Hematopoietic multipotent progenitor cell treated with erythropoietin and hydrocortisone succinate and interleukin-3 and kit ligand, for 6 days (in vitro differentiated cells): ENCODE data around the gene AP3B1.

Experiments
- DNase-seq: peaks from one replicate; pipeline ENCODE4 v3.0.0-alpha.2; 2015

Gene AP3B1

DNA sequence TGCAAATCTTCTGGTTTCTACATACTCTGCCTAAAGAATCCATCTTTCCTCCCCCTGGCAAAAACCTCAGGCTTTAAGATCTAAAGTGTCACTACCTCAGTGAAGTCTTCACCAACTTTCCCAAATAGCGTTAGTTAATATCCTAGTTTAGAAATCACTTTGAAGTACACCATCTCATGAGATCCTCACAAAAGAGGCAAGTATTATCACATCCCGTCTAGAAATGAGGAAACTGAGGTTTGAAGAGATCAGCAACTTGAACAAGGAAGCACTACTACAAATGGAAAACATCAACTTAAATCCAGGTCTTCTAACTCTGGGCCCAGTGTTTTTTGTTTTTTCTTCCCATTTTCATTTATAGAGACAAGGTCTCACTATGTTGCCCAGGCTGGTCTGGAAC is 4.6 kb downstream of the AP3B1 start:
- no peak for DNase-seq

DNA sequence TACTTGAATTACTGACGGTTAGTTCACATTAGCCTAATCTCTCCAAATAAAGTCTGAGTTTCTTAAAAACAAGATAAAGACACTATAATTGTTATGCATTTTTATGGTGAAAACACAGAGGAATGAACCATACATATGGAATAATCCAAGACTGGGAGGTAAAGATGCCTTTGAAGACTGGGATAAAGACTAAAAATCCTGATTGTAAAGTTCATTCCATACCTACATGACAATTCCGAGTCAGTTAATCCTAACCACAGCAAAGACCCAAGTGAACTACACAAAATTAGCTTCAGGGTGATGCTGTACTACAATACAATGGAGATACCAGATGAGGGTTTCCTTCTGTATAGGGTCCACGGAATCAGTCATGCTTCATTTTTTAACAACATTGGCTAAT is 6.3 kb downstream of the AP3B1 start:
- DNase-seq: no peak

DNA sequence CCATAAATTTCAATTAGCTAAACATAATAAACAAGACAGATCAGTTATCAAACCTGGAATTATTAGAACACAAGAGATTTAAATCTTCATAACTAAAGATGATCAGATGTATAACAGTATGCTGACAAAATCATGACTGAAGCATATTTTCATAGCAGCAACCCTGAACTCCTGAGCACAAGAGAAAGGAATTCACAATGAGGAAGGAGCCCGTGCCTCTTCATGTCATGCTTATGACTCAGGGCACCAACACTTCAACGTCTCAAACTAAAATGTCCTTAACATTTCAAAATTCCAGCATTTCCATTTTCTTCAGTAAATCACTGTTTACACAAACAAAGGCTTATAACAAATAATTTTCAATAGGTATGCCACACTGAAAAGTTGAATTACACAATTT is 6.7 kb downstream of the AP3B1 start:
- no peak for DNase-seq

DNA sequence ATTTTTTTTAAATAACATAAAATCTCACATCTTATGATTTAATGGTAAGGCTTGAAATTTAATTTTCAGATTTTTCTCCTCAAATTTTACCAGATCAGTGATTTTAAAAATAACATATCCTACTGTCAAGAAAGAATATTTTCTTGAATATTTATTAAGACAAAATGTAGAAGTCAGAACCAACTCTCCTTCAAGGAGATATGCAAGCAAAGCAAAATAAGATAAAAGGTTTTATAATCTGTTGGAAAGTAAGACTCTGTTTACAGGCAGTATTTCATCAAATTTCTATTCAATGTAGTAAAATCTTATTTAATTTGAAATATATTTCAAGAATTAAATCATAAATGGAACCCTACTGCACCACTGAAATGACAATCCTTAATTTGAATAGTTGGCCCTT is 7.3 kb downstream of the AP3B1 start:
- DNase-seq: no peak

DNA sequence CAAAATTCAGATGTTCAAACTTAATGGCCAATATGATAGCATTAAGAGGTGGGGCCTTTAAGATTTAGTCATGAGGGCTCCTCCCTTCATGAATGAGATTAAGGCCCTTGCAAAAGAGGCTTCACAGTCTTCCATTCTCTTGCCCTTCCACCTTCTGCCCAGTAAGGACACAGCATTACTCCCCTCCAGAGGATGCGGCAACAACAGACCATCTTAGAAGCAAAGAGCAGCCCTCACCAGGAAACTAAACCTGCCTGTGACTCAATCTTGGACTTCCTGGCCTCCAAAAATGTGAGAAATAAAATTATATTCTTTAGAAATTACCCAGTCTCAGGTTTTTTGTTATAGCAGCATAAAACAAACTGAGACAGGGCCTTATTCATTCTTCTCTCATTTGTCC is 8.2 kb downstream of the AP3B1 start:
- peak; percentile 49 for DNase-seq

DNA sequence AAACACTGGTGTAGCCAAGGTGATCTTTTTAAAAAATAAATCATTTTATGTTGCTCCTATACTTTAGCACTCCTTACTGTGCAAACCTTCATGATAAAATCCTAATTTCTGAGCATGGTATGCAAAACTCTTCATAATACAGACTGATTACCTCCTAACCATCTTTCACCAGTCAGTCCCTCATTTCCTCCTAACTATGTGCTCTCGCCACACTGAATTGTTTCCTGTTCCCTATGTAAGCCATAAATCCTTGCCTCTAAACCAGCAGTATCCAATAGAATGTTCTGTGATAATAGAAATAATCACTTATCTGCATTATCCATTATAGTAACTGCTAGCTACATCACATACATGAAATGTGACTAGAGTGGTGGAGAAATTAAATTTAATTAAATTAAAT is 10.7 kb downstream of the AP3B1 start:
- DNase-seq: no peak

DNA sequence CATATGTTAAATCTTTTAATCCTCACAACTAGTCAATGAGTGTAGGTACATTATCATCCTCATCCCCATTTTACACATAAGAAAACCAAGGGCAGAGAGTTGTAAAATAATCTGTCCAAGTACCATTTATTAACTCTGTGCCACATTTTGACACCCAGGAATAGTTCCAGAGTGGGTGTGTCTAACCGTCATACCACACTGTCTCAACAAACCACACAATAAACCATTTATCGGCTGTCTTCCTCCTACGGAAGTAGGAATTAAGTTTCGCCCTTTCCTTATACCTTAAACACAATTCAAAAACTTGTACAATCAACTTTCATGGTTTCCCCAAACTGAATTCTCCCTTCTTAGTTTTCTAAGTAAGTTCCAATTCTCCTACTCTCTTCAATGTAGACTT is 11.4 kb downstream of the AP3B1 start:
- no peak for DNase-seq

DNA sequence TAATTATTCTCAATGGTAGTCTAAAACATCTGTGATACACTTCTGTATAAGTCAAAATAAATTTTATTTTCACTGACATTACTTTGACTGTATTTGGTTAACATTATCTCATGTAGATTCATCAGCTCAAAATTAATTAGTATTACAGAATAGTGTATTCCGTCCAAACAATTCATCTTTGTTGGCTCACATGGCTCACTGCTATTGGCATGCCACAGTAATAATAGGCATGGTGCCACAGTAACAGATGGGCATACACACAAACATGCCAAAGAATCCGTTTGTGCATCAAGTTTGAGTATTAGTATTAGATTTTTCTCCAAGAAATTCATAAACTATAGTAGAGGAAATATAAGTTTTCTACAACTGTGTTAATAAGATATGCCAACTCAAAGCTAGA is 14.2 kb downstream of the AP3B1 start:
- no peak for DNase-seq

DNA sequence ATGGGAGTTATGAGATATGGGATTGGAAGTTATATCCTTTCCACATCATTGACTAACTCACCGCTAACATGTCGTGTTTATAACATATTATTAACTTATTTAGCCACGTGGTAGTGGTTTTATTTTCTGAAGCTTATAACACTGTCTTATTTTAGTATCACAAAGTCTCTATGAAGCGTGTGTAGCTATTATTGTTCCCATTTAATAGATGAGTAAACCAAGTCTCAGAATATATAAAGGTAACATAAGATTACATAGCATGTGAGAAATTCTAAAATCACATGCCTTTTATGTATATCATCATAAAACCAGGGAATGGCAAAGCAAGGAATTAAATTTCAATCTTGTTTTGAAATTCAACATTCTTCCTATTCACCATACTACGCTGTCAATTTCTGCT is 15.3 kb downstream of the AP3B1 start:
- no peak for DNase-seq

DNA sequence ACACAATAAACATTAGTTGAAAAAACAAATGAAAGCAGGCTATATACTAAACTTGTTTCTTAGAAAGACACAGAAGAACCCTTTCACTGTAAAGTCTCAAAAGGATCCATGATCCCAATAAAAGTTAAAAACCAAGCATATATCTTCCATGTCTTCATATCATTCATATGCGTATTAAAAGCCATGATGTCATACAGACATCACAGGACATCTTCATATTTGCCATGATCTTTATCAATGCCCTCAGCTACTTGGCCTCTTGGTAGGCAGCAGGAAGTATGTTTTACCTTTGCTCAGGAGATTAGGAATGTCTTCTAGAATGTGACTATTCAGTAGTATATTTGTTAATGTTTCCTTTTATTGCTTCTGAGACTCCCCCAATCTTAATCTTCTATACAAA is 16.8 kb downstream of the AP3B1 start:
- DNase-seq: no peak

DNA sequence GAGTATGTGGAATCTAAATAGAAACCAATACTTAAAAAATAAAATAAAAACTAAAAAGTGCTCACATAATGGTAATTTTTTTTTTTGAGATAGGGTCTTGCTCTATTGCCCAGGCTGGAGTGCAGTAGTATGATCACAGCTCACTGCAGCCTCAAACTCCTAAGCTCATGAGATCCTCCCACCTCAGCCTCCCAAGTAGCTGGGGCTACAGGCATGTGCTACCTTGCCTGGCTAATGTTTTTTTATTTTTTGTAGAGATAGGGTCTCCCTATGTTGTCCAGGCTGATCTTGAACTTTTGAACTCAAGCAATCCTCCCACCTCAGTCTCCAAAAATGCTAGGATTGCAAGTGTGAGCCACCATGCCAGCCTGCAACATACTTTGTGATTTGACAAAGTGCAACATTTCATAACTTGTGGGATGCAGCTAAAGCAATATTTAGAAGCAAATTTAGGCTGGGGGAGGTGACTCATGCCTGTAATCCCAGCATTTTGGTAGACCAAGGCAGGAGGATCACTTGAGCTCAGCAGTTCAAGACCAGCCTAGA is 18.4 kb downstream of the AP3B1 start:
- no peak for DNase-seq

DNA sequence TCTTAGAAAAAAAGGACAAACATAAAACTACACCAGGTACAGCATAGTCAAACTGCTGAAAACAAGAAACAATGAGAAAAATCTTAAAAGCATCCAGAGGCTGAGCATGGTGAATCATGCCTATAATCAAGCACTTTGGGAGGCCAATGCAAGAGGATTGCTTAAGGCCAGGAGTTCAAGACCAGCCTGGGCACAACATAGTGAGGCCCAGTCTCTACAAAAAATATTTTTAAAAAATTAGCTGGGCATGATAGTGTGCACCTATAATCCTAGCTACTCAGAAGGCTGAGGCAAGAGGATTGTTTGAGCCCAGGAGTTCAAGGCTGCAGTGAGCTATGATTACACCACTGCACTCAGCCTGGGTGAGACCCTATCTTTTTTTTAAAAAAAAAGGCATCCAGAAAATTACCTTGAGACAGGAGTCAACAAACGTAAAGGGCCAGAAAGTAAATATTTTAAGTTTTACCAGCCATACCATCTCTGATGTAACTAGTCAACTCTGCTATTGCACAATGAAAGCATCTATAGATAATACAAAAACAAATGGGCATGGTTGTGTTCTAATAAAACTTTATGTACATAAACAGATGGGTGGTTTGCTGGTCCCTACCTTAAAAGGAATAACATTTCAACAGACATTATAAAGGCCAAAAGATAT is 19.8 kb downstream of the AP3B1 start:
- DNase-seq: no peak

DNA sequence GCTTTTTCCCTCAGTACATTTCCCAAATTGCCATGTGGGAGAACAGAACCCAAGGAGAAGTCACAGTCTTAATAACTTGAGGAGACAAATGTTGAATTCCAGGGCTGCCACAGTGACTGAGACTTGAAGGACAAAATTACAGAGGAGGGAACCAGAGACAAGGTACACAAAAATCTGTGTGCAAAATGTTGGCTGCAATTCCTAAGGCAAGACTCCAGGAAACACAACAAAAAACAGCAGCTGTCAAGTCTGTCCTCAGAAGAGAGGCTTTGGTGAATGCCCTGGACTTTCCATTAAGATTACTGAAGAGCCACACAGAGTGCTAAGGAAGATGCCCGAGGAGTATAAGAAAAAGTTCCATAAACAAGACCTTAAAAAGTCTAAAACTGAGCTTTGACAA is 21.1 kb downstream of the AP3B1 start:
- no peak for DNase-seq

DNA sequence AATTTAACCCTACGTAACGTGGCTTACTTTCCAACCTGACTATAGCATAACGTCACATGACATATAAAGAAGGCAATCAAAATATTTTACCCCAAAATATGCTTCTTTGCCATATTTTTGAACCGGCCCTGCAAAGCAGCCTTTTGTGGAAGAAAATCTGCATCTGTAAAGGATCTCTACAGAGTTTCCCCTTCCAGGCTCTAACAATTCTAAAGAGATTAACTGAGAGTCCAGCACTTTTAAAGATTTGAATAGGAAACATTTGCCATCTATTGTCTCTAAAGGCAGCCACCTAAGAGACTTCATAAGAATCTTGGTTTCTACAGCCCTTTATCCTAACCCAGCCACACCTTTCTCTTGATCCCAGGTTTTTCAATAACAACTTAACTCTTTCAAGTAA is 22.7 kb downstream of the AP3B1 start:
- DNase-seq: no peak

DNA sequence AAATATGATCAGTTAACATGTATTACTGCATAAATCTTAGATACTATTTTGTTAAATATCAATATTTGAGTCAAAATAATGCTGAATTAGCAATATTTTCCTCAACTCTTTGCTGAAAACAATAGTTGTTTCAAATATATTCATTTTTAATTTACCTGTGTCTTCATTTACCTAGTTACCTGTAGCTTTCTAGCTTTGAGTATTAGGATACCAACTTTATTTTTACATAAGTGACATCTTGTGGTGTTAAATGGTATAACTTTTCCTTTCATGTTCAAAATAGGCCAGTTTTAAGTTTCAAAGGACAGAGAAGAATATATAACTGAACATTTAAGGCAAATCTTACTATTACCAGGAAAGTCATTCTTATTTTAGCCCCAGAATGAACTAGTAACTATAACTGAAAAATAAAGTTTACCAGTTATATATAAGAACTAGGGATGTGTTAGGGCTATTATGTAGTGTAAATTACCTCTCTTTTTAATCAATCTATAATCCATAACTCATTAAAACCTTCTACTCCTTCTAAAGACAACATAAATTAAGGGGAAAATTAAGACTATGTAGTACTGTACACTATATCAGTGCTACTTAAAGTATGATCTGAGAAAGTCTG is 25.3 kb downstream of the AP3B1 start:
- peak; percentile 48 for DNase-seq

DNA sequence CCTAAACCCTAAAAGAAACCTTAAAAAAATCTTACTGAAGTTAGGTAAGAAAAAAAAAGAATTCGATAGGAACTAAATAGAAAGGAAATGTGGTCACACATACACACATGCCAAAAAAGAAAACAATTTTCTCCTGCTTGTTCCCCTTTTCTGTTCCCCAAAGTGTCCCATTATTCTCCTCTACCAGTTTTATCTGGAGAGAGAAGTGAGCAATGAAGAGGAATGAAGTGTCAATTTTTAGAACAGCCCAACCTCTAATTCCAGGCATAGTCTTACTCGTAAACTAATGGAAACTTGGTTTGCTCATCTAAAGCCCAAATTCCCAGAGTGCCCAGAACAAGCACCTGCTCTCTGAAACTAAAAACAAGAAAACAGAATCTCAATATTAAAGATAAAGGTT is 26.1 kb downstream of the AP3B1 start:
- DNase-seq: no peak

DNA sequence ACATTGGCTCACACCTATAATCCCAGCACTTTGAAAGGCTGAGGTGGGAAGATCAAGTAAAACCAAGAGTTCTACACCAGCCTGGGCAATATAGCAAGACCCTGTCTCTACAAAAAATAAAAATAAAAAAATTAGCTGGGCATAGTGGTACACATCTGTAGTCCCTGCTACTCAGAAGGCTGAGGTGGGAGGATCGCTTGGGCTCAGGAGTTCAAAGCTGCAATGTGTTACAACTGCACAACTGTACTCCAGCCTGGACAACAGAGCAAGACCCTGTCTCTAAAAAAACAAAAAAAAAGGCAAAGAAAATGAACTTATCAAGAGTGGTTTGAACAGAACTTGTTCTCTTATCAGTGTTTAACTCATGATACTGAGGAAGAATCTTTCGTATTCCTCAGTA is 29.3 kb downstream of the AP3B1 start:
- DNase-seq: no peak

DNA sequence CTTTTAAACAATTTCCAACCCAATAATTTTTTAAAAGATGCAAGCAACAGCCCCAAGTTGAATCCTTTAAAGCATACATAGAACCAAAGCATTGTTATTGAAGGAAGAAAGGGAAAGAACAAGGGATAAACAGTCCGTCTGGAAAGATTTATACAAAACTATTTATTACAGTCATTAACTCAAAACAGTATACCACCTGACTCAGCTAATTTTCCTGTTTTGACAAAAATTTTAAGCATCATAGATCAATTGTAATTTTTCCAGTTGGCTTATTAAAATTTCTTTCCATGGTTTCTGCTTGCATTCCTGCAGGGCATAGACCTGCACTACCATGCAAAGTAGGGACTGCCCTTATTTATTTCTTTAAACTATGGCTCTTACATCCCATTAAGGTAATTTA is 29.9 kb downstream of the AP3B1 start:
- no peak for DNase-seq

DNA sequence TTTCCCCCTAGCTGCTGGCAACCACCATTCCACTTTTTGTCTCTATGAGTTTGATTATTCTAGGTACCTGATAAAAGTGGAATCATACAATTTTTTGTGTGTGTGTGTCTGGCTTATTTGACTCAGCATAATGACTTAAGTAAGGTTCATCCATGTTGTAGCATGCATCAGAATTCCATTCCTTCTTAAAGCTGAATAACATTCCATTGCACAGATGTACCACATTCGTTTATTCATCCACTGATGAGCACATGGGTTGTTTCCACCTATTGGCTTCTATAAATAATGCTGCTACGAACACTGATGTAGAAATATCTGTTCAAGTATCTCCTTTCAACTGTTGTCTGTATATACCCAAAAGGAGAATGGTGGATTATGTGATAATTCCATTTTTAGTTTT is 33.7 kb downstream of the AP3B1 start:
- DNase-seq: no peak

DNA sequence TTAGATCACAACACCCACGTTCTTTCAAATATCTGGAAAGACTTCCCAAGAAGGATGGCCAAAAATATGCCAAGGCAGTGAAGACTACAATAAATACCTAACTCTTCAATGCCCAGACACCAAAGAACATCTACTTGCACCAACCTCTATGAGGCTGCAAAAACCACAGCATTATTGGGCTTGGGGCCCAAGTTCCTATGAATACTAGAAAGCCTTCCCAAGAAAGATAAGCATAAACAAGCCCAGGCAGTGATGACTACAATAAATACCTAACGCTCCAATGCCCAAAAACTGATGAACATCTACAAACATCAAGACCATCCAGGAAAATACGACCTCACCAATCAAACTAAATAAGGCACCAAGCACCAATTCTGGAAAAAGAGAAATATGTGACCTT is 41.3 kb downstream of the AP3B1 start:
- no peak for DNase-seq

DNA sequence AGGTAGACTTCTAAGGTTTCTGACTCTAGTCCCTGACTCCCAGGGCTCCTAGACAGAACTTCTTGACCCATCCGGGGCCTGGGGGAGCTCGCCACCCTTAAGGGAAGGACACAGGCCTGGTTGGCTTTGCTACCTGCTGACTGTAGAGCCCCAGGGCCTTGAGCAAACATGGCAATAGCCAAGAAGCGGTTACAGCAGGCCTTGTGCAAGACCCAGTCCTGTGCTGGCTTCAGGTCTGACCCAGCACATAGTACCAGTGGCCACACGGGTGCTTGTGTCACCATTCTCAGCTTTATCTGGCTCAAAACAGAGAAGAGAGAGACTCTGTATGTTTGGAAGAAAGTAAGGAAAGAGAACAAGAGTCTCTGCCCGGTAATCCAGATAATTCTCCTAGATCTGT is 41.8 kb downstream of the AP3B1 start:
- DNase-seq: no peak

DNA sequence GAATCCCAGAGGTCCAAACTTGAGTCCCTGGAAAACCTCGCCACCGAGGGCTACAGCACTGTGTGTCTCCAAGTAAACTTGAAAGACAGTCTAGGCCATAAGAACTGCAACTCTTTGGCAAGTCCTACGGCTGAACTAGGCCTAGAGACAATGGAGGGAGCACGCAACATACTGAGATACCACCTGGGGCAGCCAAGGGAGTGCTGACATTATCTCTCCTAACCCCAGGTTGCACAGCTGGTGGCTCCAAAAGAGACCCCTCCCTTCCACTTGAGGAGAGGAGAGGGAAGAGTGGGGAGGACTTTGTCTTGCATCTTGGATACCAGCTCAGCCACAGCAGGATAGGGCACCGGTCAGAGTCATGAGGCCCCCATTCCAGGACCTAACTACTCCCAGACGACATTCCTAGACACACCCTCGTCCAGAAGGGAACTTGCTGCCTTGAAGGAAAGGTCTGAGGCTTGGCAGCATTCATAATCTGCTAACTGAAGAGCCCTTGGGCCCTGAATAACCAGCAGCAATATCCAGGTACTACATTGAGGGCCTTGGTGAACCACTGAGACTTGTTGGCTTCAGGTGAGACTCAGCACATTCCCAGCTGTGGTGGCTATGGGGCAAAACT is 42.7 kb downstream of the AP3B1 start:
- DNase-seq: no peak

DNA sequence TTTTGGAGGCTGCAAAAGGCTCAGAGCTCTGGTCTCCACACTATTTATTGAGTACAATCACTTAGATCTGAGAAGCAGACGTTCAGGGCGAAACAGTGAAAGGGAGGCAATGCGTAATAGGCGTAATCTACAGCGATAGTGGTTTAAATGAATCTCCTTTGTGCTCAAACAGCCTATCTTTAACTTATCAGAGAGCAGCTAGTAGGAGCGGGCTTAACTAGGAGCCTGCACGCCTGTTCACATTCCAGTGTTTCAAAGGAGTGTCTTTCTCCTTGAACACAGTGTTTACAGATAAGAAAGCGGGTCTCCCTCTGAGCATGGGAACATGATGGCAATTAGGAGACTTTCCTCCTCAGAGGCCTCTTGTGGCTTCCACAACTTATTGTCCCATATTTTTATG is 49.4 kb downstream of the AP3B1 start:
- DNase-seq: peak; percentile 49

DNA sequence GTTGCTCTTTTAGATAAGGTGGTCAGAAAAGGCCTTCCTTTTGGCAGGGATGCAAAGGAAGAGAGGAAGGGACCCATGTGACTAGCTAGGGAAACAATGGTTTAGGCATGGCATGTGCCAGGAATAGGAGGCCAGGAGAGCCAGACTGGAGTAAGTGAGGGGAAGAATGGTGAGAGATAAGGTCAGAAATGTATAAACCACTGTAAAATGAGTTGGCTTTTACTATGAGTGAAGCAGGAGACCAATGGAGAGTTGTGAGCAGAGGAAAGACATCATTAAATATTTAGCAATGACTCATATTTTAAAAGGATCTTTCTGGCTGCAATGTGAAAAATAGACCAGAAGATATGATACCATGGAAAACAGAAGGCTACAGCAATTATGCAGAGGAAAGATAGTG is 50.9 kb downstream of the AP3B1 start:
- peak; percentile 13 for DNase-seq

DNA sequence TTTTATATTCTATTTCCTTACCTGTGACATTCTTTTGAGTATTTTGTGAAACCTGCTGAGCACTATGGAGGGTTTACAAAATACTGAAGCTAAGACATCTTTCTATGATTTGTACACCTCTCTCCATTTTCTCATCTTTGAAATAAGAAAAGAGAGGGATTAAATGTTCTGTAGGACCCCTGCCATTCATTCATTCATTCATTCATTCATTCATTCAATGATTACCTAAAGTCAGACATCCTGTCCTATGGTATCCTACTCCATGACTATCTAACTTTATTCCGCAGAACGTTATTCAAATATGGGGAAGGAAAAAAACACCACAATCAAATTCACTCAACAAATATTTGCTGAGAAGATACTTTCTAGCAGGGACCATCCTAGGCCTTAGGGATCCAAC is 51.4 kb downstream of the AP3B1 start:
- no peak for DNase-seq
